GM19395 (cell line): ENCODE measurements around the gene LRRC8B.
A peak's percentile ranks its signal among the peaks of the same experiment; 100 is the strongest.

Experiments used
- ATAC-seq: cut with Tn5 transposase; IDR thresholded peaks from one replicate; pipeline ENCODE4 v1.9.1; 2021; ENCODE audit warnings: mild to moderate bottlenecking, moderate library complexity; ENCODE audit not compliant: unreplicated experiment

Gene LRRC8B

DNA sequence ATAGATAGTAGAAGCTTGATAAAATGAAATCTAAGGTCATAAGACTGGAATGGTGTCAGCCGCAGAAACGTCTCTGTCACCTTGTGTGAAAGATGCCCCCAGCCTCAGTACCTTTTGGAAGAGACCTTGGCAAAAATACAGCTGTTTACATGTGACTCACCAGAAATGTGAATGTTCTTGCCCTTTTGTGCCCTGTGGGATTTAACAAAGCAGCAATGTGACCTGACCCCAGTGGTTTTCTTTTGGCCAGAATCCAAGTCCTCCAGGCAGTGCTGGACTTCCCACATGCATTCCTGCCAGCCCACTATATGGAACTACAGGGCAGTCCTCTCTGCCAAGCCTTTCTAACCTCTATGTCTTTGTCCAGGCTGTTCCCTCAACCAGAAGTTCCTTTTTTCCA, 81.1 kb downstream of the LRRC8B start:
- no peak for ATAC-seq

GRCh38 chr1:89606227-89606980, 81.8 kb downstream of the LRRC8B start:
- ATAC-seq, result no peak

- no peak for ATAC-seq
Observed at GRCh38 chr1:89607156-89607555, 82.5 kb downstream of the LRRC8B start.

DNA sequence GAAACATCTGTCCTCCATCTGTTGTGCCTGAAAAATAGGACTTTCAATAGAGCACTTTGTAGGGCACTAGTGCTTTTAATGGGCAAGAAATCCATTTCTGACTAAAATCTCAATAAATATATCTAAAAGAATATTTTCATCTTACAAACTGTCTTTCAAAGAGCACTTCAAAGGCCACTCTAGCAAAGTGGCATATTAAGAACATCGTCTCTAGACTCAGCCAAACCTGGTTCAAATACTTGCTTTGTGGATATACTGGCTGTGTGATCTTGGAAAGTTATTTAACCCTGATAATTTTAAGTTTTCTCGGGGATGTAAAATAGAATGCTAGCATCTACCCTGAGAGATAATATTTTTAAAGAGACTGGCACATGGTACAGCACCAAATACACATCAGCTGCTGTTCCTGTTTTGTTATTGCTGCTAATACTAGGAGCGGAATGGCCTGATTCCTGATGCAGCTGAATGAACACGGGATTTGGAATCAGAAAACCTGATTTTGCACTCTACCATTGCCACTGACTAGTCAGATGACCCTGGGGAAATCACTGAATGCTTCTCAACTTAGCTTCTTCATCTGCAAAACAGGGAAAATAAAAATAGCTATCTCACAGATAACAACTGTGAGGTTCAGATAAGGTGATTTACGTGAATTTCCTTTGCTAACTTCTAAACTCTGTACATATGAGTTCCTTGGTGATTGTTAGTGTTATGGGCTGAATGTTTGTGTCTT, 83.1 kb downstream of the LRRC8B start:
- ATAC-seq, result no peak

- ATAC-seq, result no peak
Observed at GRCh38 chr1:89608319-89608983, 83.8 kb downstream of the LRRC8B start.

DNA sequence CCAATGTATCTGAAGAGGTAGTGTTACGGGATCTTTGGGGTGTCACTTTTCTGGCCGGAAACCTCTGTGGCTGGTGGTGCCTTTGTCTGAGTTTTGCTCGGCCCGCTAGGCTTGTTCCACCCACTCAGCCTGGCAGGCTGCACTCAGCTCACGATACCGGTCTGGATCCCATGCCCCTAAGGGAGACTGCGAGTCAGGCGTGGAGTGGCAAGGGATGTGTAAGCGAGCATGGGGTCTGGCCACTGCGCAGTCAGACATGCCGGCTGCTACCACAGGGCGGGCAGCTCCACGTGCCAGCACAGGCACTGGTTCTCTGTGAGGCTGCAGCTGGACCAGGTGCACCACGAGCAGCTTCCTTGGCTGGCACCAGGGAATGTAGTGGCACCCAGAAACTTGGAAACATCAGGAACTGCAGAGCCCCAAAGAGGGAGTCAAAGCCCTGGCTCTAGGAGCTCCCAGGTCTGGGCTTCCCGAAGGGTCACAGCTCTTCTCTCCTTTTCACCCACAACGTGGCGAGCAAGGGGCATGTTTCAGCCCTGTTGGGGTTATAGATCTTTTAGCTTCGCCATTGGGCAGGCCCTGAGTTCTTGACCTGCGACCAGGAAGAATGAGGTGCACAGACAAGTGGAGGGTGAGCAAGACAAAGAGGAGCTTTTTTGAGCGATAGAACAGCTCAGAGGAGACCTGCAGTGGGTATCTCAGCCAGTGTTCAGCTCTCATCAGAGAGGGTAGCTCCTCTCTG, 84.5 kb downstream of the LRRC8B start:
- no peak for ATAC-seq

GRCh38 chr1:89609781-89610456, 85.3 kb downstream of the LRRC8B start:
- no peak for ATAC-seq

GRCh38 chr1:89610457-89611011, 85.9 kb downstream of the LRRC8B start:
- ATAC-seq, result no peak

- peak; percentile 98 for ATAC-seq
Observed at GRCh38 chr1:89611721-89612120, 87.1 kb downstream of the LRRC8B start.

- no peak for ATAC-seq
Observed at GRCh38 chr1:89613928-89614327, 89.3 kb downstream of the LRRC8B start.

DNA sequence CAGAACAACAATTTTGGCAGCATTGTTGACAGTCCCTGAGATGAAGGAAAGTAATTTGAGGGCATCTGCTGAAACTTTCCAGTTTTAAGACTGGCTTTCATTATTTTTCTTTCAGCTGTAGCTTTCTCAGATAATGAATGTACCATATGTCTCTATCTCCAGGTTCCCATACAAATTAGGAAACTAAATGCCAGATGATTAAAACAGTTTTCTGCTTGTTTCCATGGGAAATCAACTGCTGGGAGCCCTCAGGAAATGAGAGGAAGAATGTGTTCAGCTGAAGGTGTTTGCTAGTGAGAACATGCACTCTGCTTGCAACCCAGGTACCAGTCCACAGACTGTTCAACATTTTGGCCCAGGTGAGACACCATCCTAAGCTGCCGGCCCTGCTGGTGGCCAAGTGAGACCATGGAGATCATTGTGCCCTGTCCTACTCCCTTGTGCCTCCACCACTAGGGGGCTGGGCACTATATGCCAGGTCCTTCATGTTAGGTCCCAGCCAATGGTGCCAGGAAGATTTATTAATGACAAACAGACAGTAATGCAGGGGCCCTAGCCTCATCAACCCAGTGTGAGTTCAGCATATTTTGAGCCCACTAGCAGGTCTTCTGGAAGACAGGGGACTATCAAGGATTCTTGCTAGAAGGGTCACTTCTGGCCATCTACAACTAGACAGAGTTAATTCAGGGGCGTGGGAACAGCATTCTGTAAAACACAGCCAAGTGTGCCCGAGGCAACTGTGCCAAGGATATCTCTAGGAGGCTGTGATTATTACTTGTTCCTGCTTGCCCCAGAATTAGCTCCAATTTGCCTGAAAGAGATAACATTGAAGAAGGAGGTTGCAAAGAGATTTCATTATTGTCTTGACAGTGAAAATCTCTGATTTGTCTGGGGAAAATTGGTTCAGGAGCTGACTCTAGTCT, 91.3 kb downstream of the LRRC8B start:
- no peak for ATAC-seq

GRCh38 chr1:89616844-89617627, 92.4 kb downstream of the LRRC8B start:
- no peak for ATAC-seq

GRCh38 chr1:89620664-89621063, 96.0 kb downstream of the LRRC8B start:
- ATAC-seq, result no peak

DNA sequence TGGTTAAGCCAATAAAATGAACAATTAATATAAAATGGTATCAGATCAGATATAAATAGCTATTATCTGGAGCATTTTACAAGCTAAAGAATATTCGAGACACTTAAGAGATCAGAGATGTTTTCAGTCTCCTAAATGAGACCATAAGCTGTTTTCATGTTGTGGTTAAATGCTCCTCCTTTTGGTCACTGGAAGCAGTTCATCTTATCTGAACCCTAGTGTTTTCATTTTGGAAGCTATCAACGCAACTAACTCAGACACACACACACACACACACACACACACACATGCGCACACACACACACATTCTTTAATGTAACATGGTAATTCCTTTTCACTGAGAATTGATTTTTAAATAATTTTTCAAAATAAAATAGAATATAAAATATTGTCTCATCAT, 98.3 kb downstream of the LRRC8B start:
- ATAC-seq, result no peak

- ATAC-seq, result no peak
Observed at GRCh38 chr1:89624314-89624713, 99.7 kb downstream of the LRRC8B start.

GRCh38 chr1:89624715-89625323, 100.2 kb downstream of the LRRC8B start:
- no peak for ATAC-seq

DNA sequence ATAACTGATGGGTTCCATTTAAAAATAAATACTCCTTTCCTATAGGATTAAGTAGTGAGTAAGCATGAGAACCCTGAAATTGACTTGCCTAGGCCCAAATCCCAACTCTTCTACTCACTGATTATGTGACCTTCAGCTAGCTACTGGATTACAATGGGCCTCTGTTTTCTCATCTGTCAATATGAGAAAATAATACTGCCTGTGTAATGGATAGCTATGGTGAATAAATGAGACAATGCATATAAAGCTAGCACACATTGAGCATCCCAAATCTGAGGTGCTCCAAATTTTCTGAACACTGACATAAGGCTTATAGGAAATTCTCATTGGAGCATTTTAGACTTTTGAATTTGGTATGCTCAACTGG, 103.0 kb downstream of the LRRC8B start:
- no peak for ATAC-seq

- ATAC-seq, result no peak
Observed at GRCh38 chr1:89629146-89629545, 104.5 kb downstream of the LRRC8B start.
